ENCODE data around the gene LRMDA. TPM values are rescaled to one million over a fixed set of nuclear protein-coding genes. Genes with fewer than 3 reads are reported as not detected.

The LRMDA gene
- total and polyA plus RNA-seq, 10 of the 15 experiments (the other 5 are each of a cell fraction or from before 2014, with no cell fraction given), result 0.07 to 0.54 (median 0.29) TPM; not detected in 4

DNA sequence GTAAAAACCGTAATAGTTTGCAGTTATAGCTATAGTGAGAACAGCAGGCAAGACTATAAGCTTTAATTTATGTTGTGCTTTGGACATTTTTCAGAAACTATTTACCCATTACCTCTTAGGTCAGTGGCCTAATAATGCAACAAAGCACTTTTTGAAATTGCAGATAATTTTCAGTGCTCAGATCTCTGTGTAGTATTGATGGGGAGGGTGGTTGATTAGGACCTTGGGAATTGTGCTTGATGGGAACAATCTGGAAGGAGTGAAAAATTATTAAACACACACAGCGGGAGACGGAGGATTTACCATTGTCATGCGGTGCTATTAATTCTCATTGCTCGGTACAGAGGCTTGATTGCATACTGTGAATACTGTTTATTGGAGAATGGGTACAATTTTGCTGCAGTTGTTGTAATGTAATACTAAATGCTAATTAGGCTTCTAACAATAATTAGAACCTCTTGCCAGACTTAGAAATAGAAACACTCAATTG lies 304.8 kb downstream of the LRMDA start:
- 39% methylated on average over 5 of the region's 5 CpGs for WGBS (ENCODE audit: insufficient coverage, insufficient replicate concordance, low lambda C conversion rate, missing lambda C conversion rate)
- no peaks in the 10 kb centered on the region for H3K79me2 ChIP-seq (ENCODE audit: control insufficient read depth, insufficient read depth, low read length)
- DNase-seq (ENCODE audit: low read depth, low spot score), result no peak
- H3K27me3 ChIP-seq (replicated peaks in 1 of 2; ENCODE audit: control insufficient read depth in 2 of 2, insufficient read depth in 2 of 2, low read length in 1 of 2), result no peaks in the 10 kb centered on the region
- ChIA-PET RAD21 (ENCODE audit: unreplicated experiment) (no interaction called here), SMC1A (ENCODE audit: uncharacterized antibody, unreplicated experiment) (interaction anchor here (0.6 to 2.1 kb wide), 4 partner anchors 9 to 294 kb away, joined by 3 to 11 read pairs (median 4); no protein-coding TSS in a partner anchor), POLR2A (no interaction called here), CTCF (no interaction called here)
- FAIRE-seq, result no peak
- in situ Hi-C loops (cut with MboI) (no loop called here), intact Hi-C loops (cut with micrococcal nuclease; ENCODE audit: unreplicated experiment) (no loop called here)
- H2AFZ ChIP-seq (ENCODE audit: control insufficient read depth, low read depth, low read length), result no peak overlapping the region
- no peak for ATAC-seq
- no TSS peak for BruUV-seq (replicated peaks)
- H3K4me2 ChIP-seq (ENCODE audit: control insufficient read depth, insufficient read depth), result no peak overlapping the region
- H3K9ac ChIP-seq (ENCODE audit: control insufficient read depth, insufficient read depth, low read length), result no peak overlapping the region
- H4K20me1 ChIP-seq (ENCODE audit: control insufficient read depth, insufficient read depth), result no peaks in the 10 kb centered on the region
- H3K4me3 ChIP-seq, result no peak overlapping the region
- H3K4me1 ChIP-seq (ENCODE audit: control insufficient read depth, insufficient read depth, low read length), result no peaks in the 10 kb centered on the region
- no peak overlapping the region for H3K27ac ChIP-seq (ENCODE audit: control insufficient read depth, insufficient read depth)
- H3K36me3 ChIP-seq (ENCODE audit: control insufficient read depth in 2 of 2, insufficient read depth in 2 of 2, low read length in 1 of 2), result no peaks in the 10 kb centered on the region
- H3K9me3 ChIP-seq (replicated peaks; ENCODE audit: control insufficient read depth, insufficient read depth, low read length), result no peaks in the 10 kb centered on the region; the same call in 2 of the 3 replicates
- TF ChIP-seq, protein P1, sequence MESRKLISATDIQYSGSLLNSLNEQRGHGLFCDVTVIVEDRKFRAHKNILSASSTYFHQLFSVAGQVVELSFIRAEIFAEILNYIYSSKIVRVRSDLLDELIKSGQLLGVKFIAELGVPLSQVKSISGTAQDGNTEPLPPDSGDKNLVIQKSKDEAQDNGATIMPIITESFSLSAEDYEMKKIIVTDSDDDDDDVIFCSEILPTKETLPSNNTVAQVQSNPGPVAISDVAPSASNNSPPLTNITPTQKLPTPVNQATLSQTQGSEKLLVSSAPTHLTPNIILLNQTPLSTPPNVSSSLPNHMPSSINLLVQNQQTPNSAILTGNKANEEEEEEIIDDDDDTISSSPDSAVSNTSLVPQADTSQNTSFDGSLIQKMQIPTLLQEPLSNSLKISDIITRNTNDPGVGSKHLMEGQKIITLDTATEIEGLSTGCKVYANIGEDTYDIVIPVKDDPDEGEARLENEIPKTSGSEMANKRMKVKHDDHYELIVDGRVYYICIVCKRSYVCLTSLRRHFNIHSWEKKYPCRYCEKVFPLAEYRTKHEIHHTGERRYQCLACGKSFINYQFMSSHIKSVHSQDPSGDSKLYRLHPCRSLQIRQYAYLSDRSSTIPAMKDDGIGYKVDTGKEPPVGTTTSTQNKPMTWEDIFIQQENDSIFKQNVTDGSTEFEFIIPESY (IDR thresholded peaks at IDR 0.05), result no peak
- TF ChIP-seq NFYA (IDR thresholded peaks at IDR 0.05; ENCODE audit: borderline replicate concordance, low read depth, low read length), result no peak
- TF ChIP-seq MTA2 (IDR thresholded peaks at IDR 0.05; ENCODE audit: low read depth), result no peak
- TF ChIP-seq EP300 (IDR thresholded peaks at IDR 0.05; ENCODE audit: borderline replicate concordance in 1 of 2, control insufficient read depth in 1 of 2, low read depth in 2 of 2, low read length in 2 of 2), result no peak
- TF ChIP-seq, protein P2, sequence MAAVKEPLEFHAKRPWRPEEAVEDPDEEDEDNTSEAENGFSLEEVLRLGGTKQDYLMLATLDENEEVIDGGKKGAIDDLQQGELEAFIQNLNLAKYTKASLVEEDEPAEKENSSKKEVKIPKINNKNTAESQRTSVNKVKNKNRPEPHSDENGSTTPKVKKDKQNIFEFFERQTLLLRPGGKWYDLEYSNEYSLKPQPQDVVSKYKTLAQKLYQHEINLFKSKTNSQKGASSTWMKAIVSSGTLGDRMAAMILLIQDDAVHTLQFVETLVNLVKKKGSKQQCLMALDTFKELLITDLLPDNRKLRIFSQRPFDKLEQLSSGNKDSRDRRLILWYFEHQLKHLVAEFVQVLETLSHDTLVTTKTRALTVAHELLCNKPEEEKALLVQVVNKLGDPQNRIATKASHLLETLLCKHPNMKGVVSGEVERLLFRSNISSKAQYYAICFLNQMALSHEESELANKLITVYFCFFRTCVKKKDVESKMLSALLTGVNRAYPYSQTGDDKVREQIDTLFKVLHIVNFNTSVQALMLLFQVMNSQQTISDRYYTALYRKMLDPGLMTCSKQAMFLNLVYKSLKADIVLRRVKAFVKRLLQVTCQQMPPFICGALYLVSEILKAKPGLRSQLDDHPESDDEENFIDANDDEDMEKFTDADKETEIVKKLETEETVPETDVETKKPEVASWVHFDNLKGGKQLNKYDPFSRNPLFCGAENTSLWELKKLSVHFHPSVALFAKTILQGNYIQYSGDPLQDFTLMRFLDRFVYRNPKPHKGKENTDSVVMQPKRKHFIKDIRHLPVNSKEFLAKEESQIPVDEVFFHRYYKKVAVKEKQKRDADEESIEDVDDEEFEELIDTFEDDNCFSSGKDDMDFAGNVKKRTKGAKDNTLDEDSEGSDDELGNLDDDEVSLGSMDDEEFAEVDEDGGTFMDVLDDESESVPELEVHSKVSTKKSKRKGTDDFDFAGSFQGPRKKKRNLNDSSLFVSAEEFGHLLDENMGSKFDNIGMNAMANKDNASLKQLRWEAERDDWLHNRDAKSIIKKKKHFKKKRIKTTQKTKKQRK (IDR thresholded peaks at IDR 0.05; ENCODE audit: low read depth, low read length), result no peak
- no peak for TF ChIP-seq TBL1XR1 (IDR thresholded peaks at IDR 0.05; ENCODE audit: low read depth, low read length)
- no peak for TF ChIP-seq NR2F1 (conservative IDR thresholded peaks at IDR 0.05)
- no peak for TF ChIP-seq PAX5 (IDR thresholded peaks at IDR 0.05; ENCODE audit: borderline replicate concordance, low read depth, low read length)
- TF ChIP-seq IKZF2 (IDR thresholded peaks at IDR 0.05), result no peak
- no peak for TF ChIP-seq POLR2AphosphoS5 (IDR thresholded peaks at IDR 0.05; ENCODE audit: low read length)
- TF ChIP-seq CHD2 (IDR thresholded peaks at IDR 0.05; ENCODE audit: borderline replicate concordance, low read depth, low read length), result no peak
- TF ChIP-seq, protein P3, sequence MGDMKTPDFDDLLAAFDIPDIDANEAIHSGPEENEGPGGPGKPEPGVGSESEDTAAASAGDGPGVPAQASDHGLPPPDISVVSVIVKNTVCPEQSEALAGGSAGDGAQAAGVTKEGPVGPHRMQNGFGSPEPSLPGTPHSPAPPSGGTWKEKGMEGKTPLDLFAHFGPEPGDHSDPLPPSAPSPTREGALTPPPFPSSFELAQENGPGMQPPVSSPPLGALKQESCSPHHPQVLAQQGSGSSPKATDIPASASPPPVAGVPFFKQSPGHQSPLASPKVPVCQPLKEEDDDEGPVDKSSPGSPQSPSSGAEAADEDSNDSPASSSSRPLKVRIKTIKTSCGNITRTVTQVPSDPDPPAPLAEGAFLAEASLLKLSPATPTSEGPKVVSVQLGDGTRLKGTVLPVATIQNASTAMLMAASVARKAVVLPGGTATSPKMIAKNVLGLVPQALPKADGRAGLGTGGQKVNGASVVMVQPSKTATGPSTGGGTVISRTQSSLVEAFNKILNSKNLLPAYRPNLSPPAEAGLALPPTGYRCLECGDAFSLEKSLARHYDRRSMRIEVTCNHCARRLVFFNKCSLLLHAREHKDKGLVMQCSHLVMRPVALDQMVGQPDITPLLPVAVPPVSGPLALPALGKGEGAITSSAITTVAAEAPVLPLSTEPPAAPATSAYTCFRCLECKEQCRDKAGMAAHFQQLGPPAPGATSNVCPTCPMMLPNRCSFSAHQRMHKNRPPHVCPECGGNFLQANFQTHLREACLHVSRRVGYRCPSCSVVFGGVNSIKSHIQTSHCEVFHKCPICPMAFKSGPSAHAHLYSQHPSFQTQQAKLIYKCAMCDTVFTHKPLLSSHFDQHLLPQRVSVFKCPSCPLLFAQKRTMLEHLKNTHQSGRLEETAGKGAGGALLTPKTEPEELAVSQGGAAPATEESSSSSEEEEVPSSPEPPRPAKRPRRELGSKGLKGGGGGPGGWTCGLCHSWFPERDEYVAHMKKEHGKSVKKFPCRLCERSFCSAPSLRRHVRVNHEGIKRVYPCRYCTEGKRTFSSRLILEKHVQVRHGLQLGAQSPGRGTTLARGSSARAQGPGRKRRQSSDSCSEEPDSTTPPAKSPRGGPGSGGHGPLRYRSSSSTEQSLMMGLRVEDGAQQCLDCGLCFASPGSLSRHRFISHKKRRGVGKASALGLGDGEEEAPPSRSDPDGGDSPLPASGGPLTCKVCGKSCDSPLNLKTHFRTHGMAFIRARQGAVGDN (IDR thresholded peaks at IDR 0.05), result no peak
- TF ChIP-seq KLF5 (IDR thresholded peaks at IDR 0.05; ENCODE audit: partially characterized antibody), result no peak
- TF ChIP-seq, protein P4, sequence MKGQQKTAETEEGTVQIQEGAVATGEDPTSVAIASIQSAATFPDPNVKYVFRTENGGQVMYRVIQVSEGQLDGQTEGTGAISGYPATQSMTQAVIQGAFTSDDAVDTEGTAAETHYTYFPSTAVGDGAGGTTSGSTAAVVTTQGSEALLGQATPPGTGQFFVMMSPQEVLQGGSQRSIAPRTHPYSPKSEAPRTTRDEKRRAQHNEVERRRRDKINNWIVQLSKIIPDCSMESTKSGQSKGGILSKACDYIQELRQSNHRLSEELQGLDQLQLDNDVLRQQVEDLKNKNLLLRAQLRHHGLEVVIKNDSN (IDR thresholded peaks at IDR 0.05; ENCODE audit: borderline replicate concordance, extremely low read length, insufficient read depth, low read depth, low read length), result no peak

Measured in GM12878 (cell line).